Neural crest cell (in vitro differentiated cells): ENCODE measurements around the gene PON3. TPM values are rescaled to one million over a fixed set of nuclear protein-coding genes. Genes with fewer than 3 reads are reported as not detected.
A peak's percentile ranks its signal among the peaks of the same experiment; 100 is the strongest.

Experiments
- DNase-seq: peaks from one replicate; pipeline ENCODE4 v3.0.0; 2021; ENCODE audit warnings: low read depth, mixed read lengths, low spot score
- H3K27ac Mint-ChIP-seq: one replicate; pipeline ENCODE4 v1.8.0; 2021; ENCODE audit warnings: mild to moderate bottlenecking, mixed read lengths; ENCODE audit not compliant: unreplicated experiment
- H3K27me3 Mint-ChIP-seq: 2 replicates; pipeline ENCODE4 v1.8.0; 2021; ENCODE audit warnings: low read depth, mild to moderate bottlenecking, mixed read lengths
- H3K36me3 Mint-ChIP-seq: 2 replicates; pipeline ENCODE4 v1.8.0; 2021; ENCODE audit warnings: low read depth, mild to moderate bottlenecking, mixed read lengths
- H3K4me1 Mint-ChIP-seq: 2 replicates; pipeline ENCODE4 v1.8.0; 2021; ENCODE audit warnings: mixed read lengths
- H3K4me3 Mint-ChIP-seq: one replicate; pipeline ENCODE4 v1.8.0; 2021; ENCODE audit warnings: mild to moderate bottlenecking, mixed read lengths
- H3K9me3 Mint-ChIP-seq: 2 replicates; pipeline ENCODE4 v1.8.0; 2021; ENCODE audit warnings: mixed read lengths
- long read RNA-seq: library from polyadenylated mRNA; unstranded; transcript quantifications from one replicate; pipeline ENCODE4 v2.0.0, GENCODE V29; 2020
- total RNA-seq: library from RNA; stranded (reverse); gene quantifications from 2 replicates; pipeline ENCODE4 v1.2.1, GENCODE V29; 2021
- TF ChIP-seq, protein P1 (sequence below): fragments of 200-600 bp; sonication (generic); conservative IDR thresholded peaks from 2 replicates; pipeline ENCODE4 v1.5.0; 2021; ENCODE audit warnings: antibody characterized with exemption, mild to moderate bottlenecking

Gene PON3
- total RNA-seq, result not detected in 2 replicates
- long read RNA-seq, result 0 reads

DNA sequence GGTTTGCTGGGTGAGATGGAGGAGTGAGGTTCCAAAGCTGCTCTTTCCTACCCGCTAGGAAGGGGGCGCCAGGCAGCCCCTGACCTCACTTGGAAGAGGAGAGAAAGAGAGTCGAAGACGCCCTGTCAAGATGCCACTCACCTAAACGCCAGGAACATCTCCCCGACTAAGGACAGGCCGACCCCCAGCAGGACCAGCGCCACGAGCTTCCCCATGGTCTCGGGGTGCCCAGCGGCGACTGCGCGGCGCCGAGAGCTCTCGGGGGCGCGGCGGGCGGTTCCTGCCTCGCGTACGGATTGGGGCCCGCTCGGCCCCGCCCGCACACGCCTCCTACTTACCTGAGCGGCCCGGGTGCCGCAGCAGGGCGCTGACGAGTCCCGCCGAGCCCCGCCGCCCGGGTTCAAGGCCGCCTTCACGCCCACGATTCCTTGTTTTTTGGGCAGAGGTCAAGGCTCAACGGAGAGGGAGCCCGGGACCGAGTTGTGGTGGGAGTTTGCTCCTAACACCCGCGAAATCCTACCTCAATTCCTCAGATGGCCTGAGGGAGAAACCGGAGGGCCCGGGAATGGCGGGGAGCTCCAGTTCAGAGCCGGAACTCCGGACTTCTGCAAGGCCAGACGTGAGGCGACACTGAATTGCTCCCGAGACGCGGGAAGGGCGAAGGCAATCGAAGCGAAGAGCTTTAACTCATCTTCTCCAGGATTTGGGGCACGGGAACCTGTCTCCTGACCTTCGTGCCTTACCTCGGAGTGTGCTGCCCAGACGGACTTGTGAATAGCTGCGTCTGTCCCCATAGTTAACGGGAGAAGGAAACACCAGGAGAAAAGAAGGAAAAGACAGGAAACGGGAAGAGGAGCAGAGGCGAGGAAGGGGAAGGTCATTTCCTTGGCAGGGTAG is at the start of gene PON3:
TSS of gene PON3 (minus strand) at position 240 of the 897 bp plus-strand sequence. CDS start at position 215, 25 bp downstream.
- Mint-ChIP-seq H3K27ac (no peak within 1 kb of the TSS), H3K27me3 (no peaks in the 10 kb centered on the region), H3K4me3 (no peak within 1 kb of the TSS), H3K36me3 (no peaks in the 10 kb centered on the region), H3K9me3 (no peaks in the 10 kb centered on the region), H3K4me1 (no peaks in the 10 kb centered on the region)
- no peak for DNase-seq
- TF ChIP-seq, protein P1, sequence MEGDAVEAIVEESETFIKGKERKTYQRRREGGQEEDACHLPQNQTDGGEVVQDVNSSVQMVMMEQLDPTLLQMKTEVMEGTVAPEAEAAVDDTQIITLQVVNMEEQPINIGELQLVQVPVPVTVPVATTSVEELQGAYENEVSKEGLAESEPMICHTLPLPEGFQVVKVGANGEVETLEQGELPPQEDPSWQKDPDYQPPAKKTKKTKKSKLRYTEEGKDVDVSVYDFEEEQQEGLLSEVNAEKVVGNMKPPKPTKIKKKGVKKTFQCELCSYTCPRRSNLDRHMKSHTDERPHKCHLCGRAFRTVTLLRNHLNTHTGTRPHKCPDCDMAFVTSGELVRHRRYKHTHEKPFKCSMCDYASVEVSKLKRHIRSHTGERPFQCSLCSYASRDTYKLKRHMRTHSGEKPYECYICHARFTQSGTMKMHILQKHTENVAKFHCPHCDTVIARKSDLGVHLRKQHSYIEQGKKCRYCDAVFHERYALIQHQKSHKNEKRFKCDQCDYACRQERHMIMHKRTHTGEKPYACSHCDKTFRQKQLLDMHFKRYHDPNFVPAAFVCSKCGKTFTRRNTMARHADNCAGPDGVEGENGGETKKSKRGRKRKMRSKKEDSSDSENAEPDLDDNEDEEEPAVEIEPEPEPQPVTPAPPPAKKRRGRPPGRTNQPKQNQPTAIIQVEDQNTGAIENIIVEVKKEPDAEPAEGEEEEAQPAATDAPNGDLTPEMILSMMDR, result no peak

DNA sequence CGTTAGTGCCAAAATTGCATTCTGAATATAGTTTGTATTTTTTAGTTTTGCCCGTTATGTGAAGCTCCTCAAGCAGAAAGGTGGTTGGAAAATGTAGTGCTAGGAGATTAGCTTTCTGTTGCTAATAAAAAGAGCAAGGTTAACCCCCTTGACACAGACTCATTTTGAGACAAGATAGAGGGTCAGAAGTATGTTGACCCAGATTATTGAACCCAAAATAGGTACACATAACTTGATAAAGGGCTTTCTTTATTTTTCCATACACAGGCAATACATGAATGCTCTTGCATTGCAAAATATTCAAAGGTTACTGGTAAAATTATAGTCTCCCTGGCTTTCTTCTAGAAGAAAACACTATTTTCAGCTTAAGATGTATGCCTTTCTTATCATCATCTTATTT is 48.6 kb upstream of the PON3 start:
- TF ChIP-seq, protein P1, result no peak
- H3K27me3 Mint-ChIP-seq, result no peaks in the 10 kb centered on the region
- no peaks in the 10 kb centered on the region for H3K36me3 Mint-ChIP-seq
- no peak overlapping the region for H3K4me3 Mint-ChIP-seq
- H3K27ac Mint-ChIP-seq, result no peak overlapping the region
- DNase-seq, result no peak
- H3K9me3 Mint-ChIP-seq, result no peaks in the 10 kb centered on the region
- peaks cover 12% of the 10 kb centered on the region for H3K4me1 Mint-ChIP-seq

DNA sequence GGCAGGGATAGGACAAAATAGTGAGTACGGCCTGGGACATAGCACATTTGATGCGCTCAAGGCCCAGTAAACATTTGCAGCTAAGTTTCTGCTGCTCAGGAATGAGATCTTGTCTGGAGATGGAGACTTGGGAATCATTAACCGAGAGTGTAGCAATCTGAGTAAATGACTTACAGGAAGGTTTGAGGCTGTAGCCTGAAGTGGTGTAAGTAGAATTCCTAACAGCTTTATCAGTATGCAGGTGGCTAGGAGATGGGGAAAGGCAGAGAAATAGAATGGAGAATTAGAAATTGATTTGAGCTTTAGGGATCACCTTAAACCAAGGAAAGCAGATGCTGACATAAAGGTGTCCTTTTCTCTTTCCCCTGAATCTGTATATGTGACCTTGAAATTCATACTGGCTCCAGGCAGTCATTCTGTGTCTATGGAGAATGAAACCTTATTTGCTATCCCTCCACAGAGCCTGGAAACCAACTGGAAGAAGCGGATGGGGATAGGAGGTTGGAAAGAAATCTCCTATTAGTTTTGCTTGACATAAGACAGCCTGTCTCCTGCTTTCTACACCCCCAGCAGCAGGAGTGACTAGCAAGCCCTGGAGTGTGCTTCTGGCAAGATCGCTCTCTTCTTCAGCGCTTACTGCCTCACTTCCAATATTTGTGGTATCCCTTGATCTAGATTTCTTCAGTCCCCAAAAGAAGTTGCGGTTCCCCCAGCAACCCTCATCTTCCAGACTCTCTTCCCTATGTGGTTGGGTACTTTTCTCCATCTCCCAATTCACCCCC is 45.1 kb upstream of the PON3 start:
- TF ChIP-seq, protein P1, result no peak
- no peak overlapping the region for H3K4me3 Mint-ChIP-seq

DNA sequence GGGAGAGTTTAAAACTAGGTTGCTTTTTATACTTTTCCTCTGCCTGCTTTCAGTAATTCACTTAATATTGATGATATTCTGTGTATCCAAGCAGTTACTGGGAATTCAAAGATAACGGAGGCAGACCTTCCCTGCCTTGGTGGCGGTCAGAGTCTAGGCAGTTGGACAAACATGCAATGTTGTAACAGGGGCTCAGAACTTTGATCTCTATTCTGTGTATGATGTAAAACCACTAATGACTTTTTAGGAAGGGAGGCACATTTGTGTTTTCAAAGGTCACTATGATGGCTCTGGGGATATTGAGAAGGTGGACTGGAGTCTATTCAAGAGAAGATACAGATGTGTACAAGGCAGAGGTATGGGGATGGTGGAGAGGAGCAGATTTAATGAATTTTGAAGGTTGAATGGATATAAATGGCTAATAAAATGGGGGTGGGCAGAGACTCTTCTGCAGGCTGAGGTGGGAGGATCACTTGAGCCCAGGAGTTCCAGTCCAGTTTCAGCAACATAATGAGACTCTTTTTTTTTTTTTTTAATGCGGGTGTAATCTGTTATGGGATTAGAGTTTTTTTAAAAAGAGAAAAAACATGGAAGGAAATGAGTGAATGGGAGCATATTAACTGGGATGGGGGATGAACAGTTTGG is 44.3 kb upstream of the PON3 start:
- Mint-ChIP-seq H3K27ac (no peak overlapping the region), H3K27me3 (no peaks in the 10 kb centered on the region), H3K9me3 (no peaks in the 10 kb centered on the region), H3K4me1 (peaks cover 20% of the 10 kb centered on the region), H3K36me3 (no peaks in the 10 kb centered on the region), H3K4me3 (no peak overlapping the region)
- TF ChIP-seq, protein P1, result no peak
- DNase-seq, result no peak

More for the DNA sequence above, 45.1 kb upstream of the PON3 start:
- peaks cover 16% of the 10 kb centered on the region for H3K4me1 Mint-ChIP-seq
- no peaks in the 10 kb centered on the region for H3K27me3 Mint-ChIP-seq
- H3K36me3 Mint-ChIP-seq, result no peaks in the 10 kb centered on the region
- no peaks in the 10 kb centered on the region for H3K9me3 Mint-ChIP-seq
- no peak for DNase-seq
- H3K27ac Mint-ChIP-seq, result peak overlapping the region; percentile 7

DNA sequence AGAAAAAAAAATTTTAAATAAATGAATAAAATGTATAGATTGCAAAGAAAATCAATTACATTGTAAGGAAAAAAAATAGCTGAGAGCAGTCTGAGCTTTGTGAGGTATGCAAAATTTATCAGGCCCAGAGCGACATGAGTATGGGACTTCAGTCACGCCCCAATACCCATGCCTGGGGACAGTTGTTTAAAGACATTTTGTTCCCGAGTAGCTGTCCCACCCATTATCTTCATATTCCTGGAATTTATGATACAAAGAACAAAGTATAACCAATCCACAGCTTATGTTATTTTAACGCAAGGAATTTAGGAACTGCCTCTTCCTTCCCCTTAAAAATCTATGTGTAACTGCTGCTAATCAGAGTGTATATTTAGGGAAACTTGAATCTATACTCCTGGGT is 40.2 kb upstream of the PON3 start:
- peaks cover 39% of the 10 kb centered on the region for H3K4me1 Mint-ChIP-seq
- TF ChIP-seq, protein P1, result no peak
- no peak overlapping the region for H3K27ac Mint-ChIP-seq
- H3K27me3 Mint-ChIP-seq, result no peaks in the 10 kb centered on the region
- H3K4me3 Mint-ChIP-seq, result no peak overlapping the region
- DNase-seq, result no peak
- peaks cover 5% of the 10 kb centered on the region for H3K9me3 Mint-ChIP-seq
- H3K36me3 Mint-ChIP-seq, result peaks cover 11% of the 10 kb centered on the region
